ENCODE measurements around the gene RNF183. TPM values are rescaled to one million over a fixed set of nuclear protein-coding genes. Genes with fewer than 3 reads are reported as not detected.

The RNF183 gene
- total and polyA plus RNA-seq, 8 donors = 0.14 to 1.5 (median 0.16) TPM; not detected in 1

GRCh38 chr9:113281356-113281755 lies 21.8 kb downstream of the RNF183 start:
- intact Hi-C loops (cut with DNase I) = no loop called here
- WGBS, 2 donors = 96 to 97% methylated on average over 4 of the region's 4 CpGs
- no peak for ATAC-seq
- no peaks in the 10 kb centered on the region for H3K27me3 ChIP-seq
- H3K36me3 ChIP-seq = peaks cover 0 to 73% (median 42%) of the 10 kb centered on the region in 3 donors
- no peaks in the 10 kb centered on the region for H3K9me3 ChIP-seq
- peaks cover 0 to 5% (median 2%) of the 10 kb centered on the region in 3 donors for H3K4me1 ChIP-seq
- no peak overlapping the region for H3K27ac ChIP-seq
- DNase-seq = no peak
- no peak overlapping the region for H3K4me3 ChIP-seq
- TF ChIP-seq CTCF (IDR thresholded peaks at IDR 0.05) = no peak
- FAIRE-seq = no peak

GRCh38 chr9:113278840-113279239 lies 24.3 kb downstream of the RNF183 start:
- no peaks in the 10 kb centered on the region for H3K9me3 ChIP-seq
- intact Hi-C loops (cut with DNase I) = no loop called here
- TF ChIP-seq CTCF (IDR thresholded peaks at IDR 0.05) = no peak
- DNase-seq = no peak
- no peaks in the 10 kb centered on the region for H3K27me3 ChIP-seq
- H3K27ac ChIP-seq = no peak overlapping the region
- WGBS, 2 donors = 85 to 89% methylated on average over 4 of the region's 4 CpGs
- H3K36me3 ChIP-seq = peaks cover 0 to 53% (median 30%) of the 10 kb centered on the region in 3 donors
- no peak overlapping the region for H3K4me3 ChIP-seq
- ATAC-seq = no peak
- FAIRE-seq = no peak
- H3K4me1 ChIP-seq = peaks cover 0 to 13% (median 5%) of the 10 kb centered on the region in 3 donors

GRCh38 chr9:113275157-113276131 lies 27.7 kb downstream of the RNF183 start, which contains the start of the genes CDC26 and PRPF4:
Gene CDC26 (minus strand): TSS chr9:113275572. CDS start chr9:113272507, 3,065 bp downstream.
Gene PRPF4 (plus strand): TSS chr9:113275658. CDS start chr9:113275744, 86 bp downstream.
- H3K36me3 ChIP-seq = peaks cover 0 to 45% (median 13%) of the 10 kb centered on the region in 3 donors
- FAIRE-seq = peak; percentile 87

GRCh38 chr9:113274474-113275156 lies 28.6 kb downstream of the RNF183 start:
- peak; percentile 61 to 78 (median 69) for ATAC-seq
- peaks cover 0 to 42% (median 9%) of the 10 kb centered on the region in 3 donors for H3K36me3 ChIP-seq
- FAIRE-seq = no peak
- intact Hi-C loops (cut with DNase I) = no loop called here
- no peaks in the 10 kb centered on the region for H3K27me3 ChIP-seq
- H3K4me3 ChIP-seq = peak overlapping the region; percentile 50 to 78 (median 60)
- H3K4me1 ChIP-seq = peaks cover 0 to 13% (median 5%) of the 10 kb centered on the region in 3 donors
- 0 to 1% methylated on average over 15 of the region's 15 CpGs for WGBS, 2 donors
- peak; percentile 41 to 60 (median 46) for TF ChIP-seq CTCF (IDR thresholded peaks at IDR 0.05)
- no peaks in the 10 kb centered on the region for H3K9me3 ChIP-seq
- no peak for DNase-seq
- H3K27ac ChIP-seq = peak overlapping the region; percentile 72 to 85 (median 78)

More at GRCh38 chr9:113275157-113276131, 27.7 kb downstream of the RNF183 start, which contains the start of the genes CDC26 and PRPF4:
- H3K27me3 ChIP-seq = no peaks in the 10 kb centered on the region
- ATAC-seq = peak; percentile 94 to 98 (median 98)
- peak within 1 kb of the TSS; percentile 72 to 85 (median 78) for H3K27ac ChIP-seq
- intact Hi-C loops (cut with DNase I) = no loop called here
- H3K9me3 ChIP-seq = no peaks in the 10 kb centered on the region
- WGBS, 2 donors = 0% methylated on average over 62 to 63 of the region's 63 CpGs
- H3K4me1 ChIP-seq = peaks cover 0 to 13% (median 5%) of the 10 kb centered on the region in 3 donors
- peak; percentile 94 to 98 (median 96) for DNase-seq
- peak within 1 kb of the TSS; percentile 50 to 78 (median 60) for H3K4me3 ChIP-seq
- TF ChIP-seq CTCF (IDR thresholded peaks at IDR 0.05) = no peak
